Fibroblast of lung (primary cell): Measurements from ENCODE around the gene ADGRB3. TPM values are rescaled to one million over a fixed set of nuclear protein-coding genes. Genes with fewer than 3 reads are reported as not detected.

ENCODE experiments used
- DNase-seq, 2 donors: peaks; one replicate each; pipeline versions ENCODE4 v3.0.0 to v3.0.0-alpha.2; 2010; ENCODE audit warnings: low read depth in 2 of 2
- H2AFZ ChIP-seq: 2 replicates; pipeline ENCODE4 v1.5.1; 2012; ENCODE audit warnings: low read length, control low read depth, inconsistent platforms
- H3K27ac ChIP-seq: 2 replicates; pipeline ENCODE4 v1.5.1; 2011; ENCODE audit warnings: low read length, control low read depth; ENCODE audit not compliant: insufficient read depth
- H3K27me3 ChIP-seq: 2 replicates; pipeline ENCODE4 v1.5.1; 2011; ENCODE audit warnings: mild to moderate bottlenecking, low read length; ENCODE audit not compliant: control insufficient read depth, insufficient read depth
- H3K36me3 ChIP-seq: 2 replicates; pipeline ENCODE4 v1.5.1; 2011; ENCODE audit warnings: low read length; ENCODE audit not compliant: control insufficient read depth, insufficient read depth
- H3K4me1 ChIP-seq: 2 replicates; pipeline ENCODE4 v1.5.1; 2011; ENCODE audit warnings: low read length; ENCODE audit not compliant: control insufficient read depth, insufficient read depth; ENCODE audit errors: extremely low read depth
- H3K4me2 ChIP-seq: 2 replicates; pipeline ENCODE4 v1.5.1; 2011; ENCODE audit warnings: low read length, control low read depth; ENCODE audit not compliant: insufficient read depth; ENCODE audit errors: extremely low read depth
- H3K4me3 ChIP-seq, 4 experiments: fragments of 200-600 bp in 1 of 4; sonication (generic) in 1 of 4; replicated peaks in 1 of 4; 2 replicates each; pipeline ENCODE4 v1.5.1; 2011 to 2016; ENCODE audit warnings: low read length in 4 of 4, low read depth in 3 of 4, mild to moderate bottlenecking in 3 of 4, control low read depth in 2 of 4, inconsistent platforms in 1 of 4, mixed read lengths in 1 of 4; ENCODE audit not compliant: insufficient read depth in 1 of 4; ENCODE audit errors: control extremely low read depth in 1 of 4
- H3K79me2 ChIP-seq: 2 replicates; pipeline ENCODE4 v1.5.1; 2012; ENCODE audit warnings: mild to moderate bottlenecking, low read length, inconsistent platforms; ENCODE audit not compliant: control insufficient read depth, insufficient read depth
- H3K9ac ChIP-seq: 2 replicates; pipeline ENCODE4 v1.5.1; 2011; ENCODE audit warnings: mild to moderate bottlenecking, low read length, control low read depth; ENCODE audit not compliant: insufficient read depth
- H3K9me3 ChIP-seq: 2 replicates; pipeline ENCODE4 v1.5.1; 2012; ENCODE audit warnings: low read depth, low read length; ENCODE audit not compliant: control insufficient read depth, insufficient read depth
- H4K20me1 ChIP-seq: 2 replicates; pipeline ENCODE4 v1.5.1; 2011; ENCODE audit warnings: low read length; ENCODE audit not compliant: control insufficient read depth, insufficient read depth; ENCODE audit errors: extremely low read depth
- EZH2 ChIP-seq: IDR thresholded peaks from 2 replicates; pipeline ENCODE4 v1.5.1; 2012; ENCODE audit warnings: low read length, control low read depth, mild to moderate bottlenecking; ENCODE audit errors: missing control alignments
- polyA plus RNA-seq, 2 donors: library from polyadenylated mRNA; depleted of rRNA in 1 of 2; stranded (reverse) in 1 of 2; unstranded in 1 of 2; fragments of >200 nt; gene quantifications; 2 replicates each; pipeline ENCODE4 v1.2.1, GENCODE V29; 2011 to 2012; ENCODE audit warnings: missing spikeins in 1 of 2
- total RNA-seq: library from RNA; depleted of rRNA; stranded (reverse); fragments of >200 nt; gene quantifications from 2 replicates; pipeline ENCODE4 v1.2.1, GENCODE V29; 2014
- TF ChIP-seq, protein P1 (sequence below), 2 donors: IDR thresholded peaks in 1 of 2; conservative IDR thresholded peaks in 1 of 2; 1 replicate in 1 of 2; 2 replicates in 1 of 2; pipeline ENCODE4 v1.5.1; 2011 to 2012; ENCODE audit warnings: low read length in 2 of 2, control low read depth in 1 of 2, inconsistent platforms in 1 of 2, low read depth in 1 of 2, mild to moderate bottlenecking in 1 of 2

ADGRB3 gene
- total and polyA plus RNA-seq, 2 donors (not counting 1 experiment from before 2014, with no cell fraction given), result 0.33 TPM; not detected in 1

DNA sequence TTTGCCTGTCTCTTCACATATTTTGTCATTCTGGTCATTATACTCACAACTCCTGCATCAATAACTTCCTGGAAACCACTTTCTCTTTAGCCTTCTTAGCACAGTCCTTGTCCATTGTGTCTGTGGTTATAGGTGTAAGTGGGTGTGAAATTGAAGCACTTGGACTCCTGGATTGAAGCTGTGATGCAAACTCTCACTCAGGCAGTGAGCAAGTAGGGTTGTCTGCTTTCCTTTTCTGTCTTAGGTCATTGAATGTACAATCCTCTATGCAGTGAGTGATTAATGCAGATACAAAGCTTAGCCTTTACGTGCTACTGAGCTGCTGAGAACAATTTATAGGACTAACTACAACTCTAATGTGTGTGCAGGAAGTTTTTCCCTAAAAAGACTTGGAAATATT lies 54.8 kb downstream of the ADGRB3 start:
- Histone ChIP-seq H3K27me3 (no peaks in the 10 kb centered on the region), H3K9ac (no peak overlapping the region), H3K9me3 (no peaks in the 10 kb centered on the region), H2AFZ (no peak overlapping the region), H3K79me2 (no peaks in the 10 kb centered on the region), H3K36me3 (no peaks in the 10 kb centered on the region), H3K4me1 (no peaks in the 10 kb centered on the region), H3K4me3 (no peak overlapping the region), H4K20me1 (no peaks in the 10 kb centered on the region), H3K4me2 (no peak overlapping the region), H3K27ac (no peak overlapping the region)
- TF ChIP-seq EZH2, result no peak
- TF ChIP-seq, protein P1, sequence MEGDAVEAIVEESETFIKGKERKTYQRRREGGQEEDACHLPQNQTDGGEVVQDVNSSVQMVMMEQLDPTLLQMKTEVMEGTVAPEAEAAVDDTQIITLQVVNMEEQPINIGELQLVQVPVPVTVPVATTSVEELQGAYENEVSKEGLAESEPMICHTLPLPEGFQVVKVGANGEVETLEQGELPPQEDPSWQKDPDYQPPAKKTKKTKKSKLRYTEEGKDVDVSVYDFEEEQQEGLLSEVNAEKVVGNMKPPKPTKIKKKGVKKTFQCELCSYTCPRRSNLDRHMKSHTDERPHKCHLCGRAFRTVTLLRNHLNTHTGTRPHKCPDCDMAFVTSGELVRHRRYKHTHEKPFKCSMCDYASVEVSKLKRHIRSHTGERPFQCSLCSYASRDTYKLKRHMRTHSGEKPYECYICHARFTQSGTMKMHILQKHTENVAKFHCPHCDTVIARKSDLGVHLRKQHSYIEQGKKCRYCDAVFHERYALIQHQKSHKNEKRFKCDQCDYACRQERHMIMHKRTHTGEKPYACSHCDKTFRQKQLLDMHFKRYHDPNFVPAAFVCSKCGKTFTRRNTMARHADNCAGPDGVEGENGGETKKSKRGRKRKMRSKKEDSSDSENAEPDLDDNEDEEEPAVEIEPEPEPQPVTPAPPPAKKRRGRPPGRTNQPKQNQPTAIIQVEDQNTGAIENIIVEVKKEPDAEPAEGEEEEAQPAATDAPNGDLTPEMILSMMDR (conservative IDR thresholded peaks at IDR 0.05 in 1 of 2, IDR thresholded peaks at IDR 0.05 in 1 of 2; ENCODE audit: low read depth in 1 of 2, low read length in 2 of 2), result no peak
- DNase-seq, result no peak

GRCh38 chr6:68691120-68691519 lies 56.0 kb downstream of the ADGRB3 start:
- Histone ChIP-seq H3K27ac (no peak overlapping the region), H3K4me1 (no peaks in the 10 kb centered on the region), H3K9ac (no peak overlapping the region), H3K4me2 (no peak overlapping the region), H3K4me3 (no peak overlapping the region), H4K20me1 (no peaks in the 10 kb centered on the region), H3K36me3 (no peaks in the 10 kb centered on the region), H3K27me3 (no peaks in the 10 kb centered on the region), H3K79me2 (no peaks in the 10 kb centered on the region), H3K9me3 (no peaks in the 10 kb centered on the region), H2AFZ (no peak overlapping the region)
- no peak for DNase-seq
- no peak for TF ChIP-seq EZH2
- TF ChIP-seq, protein P1 (conservative IDR thresholded peaks at IDR 0.05 in 1 of 2, IDR thresholded peaks at IDR 0.05 in 1 of 2; ENCODE audit: low read depth in 1 of 2, low read length in 2 of 2), result no peak

DNA sequence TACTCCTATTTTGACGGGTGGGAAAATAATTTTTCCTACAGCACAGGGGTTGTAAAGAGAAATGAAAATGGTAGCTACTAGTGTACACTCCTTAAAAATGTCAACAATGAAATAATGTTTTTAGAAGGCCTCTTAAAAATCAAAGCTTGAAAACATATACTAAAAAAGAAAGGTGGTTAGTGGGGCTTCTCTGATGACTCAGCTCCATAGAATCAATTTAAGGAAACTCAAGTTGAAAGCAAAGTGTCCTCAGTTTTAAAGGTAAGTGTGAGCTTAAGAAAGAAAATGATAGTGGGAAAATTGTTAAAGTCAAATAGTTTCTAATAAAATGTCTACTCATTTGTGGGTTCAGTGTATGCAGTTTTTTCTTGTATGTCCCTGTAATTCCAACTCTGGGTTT lies 58.2 kb downstream of the ADGRB3 start:
- H3K9ac ChIP-seq, result no peak overlapping the region
- no peak for DNase-seq
- no peaks in the 10 kb centered on the region for H3K27me3 ChIP-seq
- no peak for TF ChIP-seq EZH2
- TF ChIP-seq, protein P1 (conservative IDR thresholded peaks at IDR 0.05 in 1 of 2, IDR thresholded peaks at IDR 0.05 in 1 of 2; ENCODE audit: low read depth in 1 of 2, low read length in 2 of 2), result no peak
- no peaks in the 10 kb centered on the region for H3K79me2 ChIP-seq
- H2AFZ ChIP-seq, result no peak overlapping the region
- no peak overlapping the region for H3K4me2 ChIP-seq
- H3K27ac ChIP-seq, result no peak overlapping the region
- no peaks in the 10 kb centered on the region for H4K20me1 ChIP-seq
- H3K4me3 ChIP-seq, result no peak overlapping the region
- no peaks in the 10 kb centered on the region for H3K4me1 ChIP-seq
- no peaks in the 10 kb centered on the region for H3K36me3 ChIP-seq
- no peaks in the 10 kb centered on the region for H3K9me3 ChIP-seq
